ENCODE data around the gene PFKFB3. TPM values are rescaled to one million over a fixed set of nuclear protein-coding genes. Genes with fewer than 3 reads are reported as not detected.

Gene PFKFB3
- total RNA-seq, 4 donors from 2014 or later, result 56.4 to 77.4 (median 69.2) TPM

DNA sequence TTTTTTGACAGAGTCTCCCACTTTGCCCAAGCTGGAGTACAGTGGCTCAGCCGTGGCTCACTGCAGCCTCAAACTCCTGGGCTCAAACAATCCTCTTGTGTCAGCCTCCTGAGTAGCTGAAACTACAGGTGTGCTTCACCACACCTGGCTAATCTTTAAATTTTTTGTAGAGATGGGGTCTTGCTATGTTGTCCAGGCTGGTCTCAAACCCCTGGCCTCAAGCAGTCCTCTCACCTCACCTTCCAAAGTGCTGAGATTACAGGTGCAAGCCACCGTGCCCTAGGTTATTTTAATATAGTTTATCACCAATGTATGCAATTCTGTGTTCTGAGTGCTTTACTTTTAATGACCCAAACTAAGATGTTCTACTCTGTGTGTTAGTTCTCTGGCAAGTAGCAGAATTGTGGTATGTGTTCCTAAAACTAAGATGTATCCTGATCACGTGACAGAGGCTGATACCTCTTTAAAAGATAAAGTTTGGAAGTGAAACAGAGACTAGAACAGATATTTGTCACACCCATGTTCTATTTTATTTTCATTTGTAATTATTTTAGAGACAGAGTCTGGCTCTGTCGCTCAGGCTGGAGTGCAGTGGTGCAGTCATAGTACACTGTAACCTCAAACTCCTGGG is 22.1 kb upstream of the PFKFB3 start:
- WGBS, 2 donors, result 84 to 85% methylated on average over 4 of the region's 4 CpGs
- no peak for TF ChIP-seq POLR2A (IDR thresholded peaks at IDR 0.05)
- TF ChIP-seq, protein P1, sequence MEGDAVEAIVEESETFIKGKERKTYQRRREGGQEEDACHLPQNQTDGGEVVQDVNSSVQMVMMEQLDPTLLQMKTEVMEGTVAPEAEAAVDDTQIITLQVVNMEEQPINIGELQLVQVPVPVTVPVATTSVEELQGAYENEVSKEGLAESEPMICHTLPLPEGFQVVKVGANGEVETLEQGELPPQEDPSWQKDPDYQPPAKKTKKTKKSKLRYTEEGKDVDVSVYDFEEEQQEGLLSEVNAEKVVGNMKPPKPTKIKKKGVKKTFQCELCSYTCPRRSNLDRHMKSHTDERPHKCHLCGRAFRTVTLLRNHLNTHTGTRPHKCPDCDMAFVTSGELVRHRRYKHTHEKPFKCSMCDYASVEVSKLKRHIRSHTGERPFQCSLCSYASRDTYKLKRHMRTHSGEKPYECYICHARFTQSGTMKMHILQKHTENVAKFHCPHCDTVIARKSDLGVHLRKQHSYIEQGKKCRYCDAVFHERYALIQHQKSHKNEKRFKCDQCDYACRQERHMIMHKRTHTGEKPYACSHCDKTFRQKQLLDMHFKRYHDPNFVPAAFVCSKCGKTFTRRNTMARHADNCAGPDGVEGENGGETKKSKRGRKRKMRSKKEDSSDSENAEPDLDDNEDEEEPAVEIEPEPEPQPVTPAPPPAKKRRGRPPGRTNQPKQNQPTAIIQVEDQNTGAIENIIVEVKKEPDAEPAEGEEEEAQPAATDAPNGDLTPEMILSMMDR (IDR thresholded peaks at IDR 0.05), result no peak

DNA sequence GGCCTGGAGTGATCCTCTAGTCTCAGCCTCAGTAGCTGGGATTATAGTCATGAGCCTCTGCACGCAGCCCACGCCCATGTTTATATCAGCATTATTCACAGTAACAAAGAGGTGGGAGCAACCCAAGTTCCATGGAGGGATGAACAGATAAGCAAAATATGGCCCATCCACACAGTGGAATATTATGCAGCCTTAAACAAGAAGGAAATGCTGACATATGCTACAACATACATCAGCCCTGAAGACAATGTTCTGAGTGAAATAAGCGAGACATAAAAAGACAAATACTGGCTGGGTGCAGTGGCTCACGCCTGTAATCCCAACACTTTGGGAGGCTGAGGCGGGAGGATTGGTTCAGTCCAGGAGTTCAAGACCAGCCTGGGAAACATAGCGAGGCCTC is 21.5 kb upstream of the PFKFB3 start:
- H3K4me3 ChIP-seq (ENCODE audit: low read depth, poor library complexity, severe bottlenecking), result no peak overlapping the region
- intact Hi-C loops (cut with DNase I; ENCODE audit: low total_unique reads), result no loop called here
- no peak for DNase-seq (ENCODE audit: low spot score in 2 of 2)
- TF ChIP-seq POLR2A (IDR thresholded peaks at IDR 0.05), result no peak
- TF ChIP-seq, protein P1 (IDR thresholded peaks at IDR 0.05), result no peak
- 93 to 97% methylated on average over 6 of the region's 6 CpGs for WGBS, 2 donors

More for the DNA sequence above, 22.1 kb upstream of the PFKFB3 start:
- no peak overlapping the region for H3K4me3 ChIP-seq (ENCODE audit: low read depth, poor library complexity, severe bottlenecking)
- DNase-seq (ENCODE audit: low spot score in 2 of 2), result no peak
- intact Hi-C loops (cut with DNase I; ENCODE audit: low total_unique reads), result no loop called here

DNA sequence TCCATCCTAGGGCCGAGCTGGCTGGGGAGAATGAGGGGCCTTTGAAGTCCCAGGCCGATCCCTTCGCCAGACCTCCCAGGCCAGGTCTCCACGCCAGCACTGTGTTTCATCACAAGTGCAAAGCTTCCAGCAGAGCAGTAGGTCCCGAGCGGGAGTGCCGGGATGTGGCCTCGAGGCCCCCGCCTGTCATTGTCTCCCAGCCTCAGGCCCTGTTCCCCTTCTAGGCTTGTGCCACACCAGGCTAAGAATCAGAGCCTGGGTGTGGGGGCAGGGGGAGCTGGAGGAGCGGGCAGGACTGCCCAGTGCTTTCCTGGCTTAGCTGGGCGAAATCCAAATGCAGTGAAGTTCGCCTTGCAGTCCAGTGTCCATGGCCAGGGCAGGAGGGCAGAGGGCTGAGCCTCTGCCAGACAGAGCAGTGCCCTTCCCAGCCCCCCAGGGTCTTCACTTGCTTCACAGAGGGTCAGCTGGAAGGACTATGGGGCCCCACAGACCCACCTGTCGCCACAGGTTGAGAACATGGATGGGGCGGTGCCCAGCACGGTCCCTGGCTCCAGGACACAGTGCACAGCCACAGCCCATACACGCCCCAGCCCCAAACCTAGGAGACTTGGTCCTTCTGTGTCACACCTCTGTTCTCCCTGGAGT is 20.2 kb upstream of the PFKFB3 start:
- no peak overlapping the region for H3K4me3 ChIP-seq (ENCODE audit: low read depth, poor library complexity, severe bottlenecking)
- DNase-seq (ENCODE audit: low spot score in 2 of 2), result no peak
- intact Hi-C loops (cut with DNase I; ENCODE audit: low total_unique reads), result no loop called here
- no peak for TF ChIP-seq POLR2A (IDR thresholded peaks at IDR 0.05)
- TF ChIP-seq, protein P1 (IDR thresholded peaks at IDR 0.05), result no peak
- 59% methylated on average over 13 to 16 of the region's 16 CpGs for WGBS, 2 donors

DNA sequence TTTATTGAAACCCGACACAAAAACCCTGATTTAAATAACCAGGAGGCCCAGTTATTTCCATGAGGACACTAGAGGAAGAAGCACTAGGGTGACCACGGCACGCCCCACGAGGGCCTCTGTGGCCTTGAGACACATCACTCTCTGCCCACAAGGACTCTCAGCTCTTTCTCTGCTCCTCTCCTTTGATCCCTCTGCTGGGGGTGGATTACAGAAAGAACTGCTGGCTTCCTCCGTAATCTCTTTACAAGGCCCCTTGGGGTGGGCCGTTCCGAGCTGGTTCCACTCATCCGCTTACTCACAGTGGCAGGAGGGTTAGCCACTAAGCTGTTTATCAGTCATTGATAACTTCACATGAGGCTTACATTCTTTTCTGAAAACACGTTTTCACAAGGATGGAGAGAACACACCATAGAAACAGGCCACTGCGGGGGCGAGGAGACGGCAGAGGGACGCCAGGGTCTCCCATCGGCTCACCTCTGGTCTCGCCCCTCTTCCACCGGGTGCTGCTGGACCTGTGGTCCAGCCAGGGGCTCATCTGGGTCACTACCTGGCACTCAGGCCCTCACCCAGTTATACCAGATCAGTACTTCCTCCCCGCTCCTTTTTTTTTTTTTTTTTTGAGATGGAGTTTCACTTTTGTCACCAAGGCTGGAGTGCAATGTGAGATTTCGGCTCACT is 17.6 kb upstream of the PFKFB3 start:
- no peak for DNase-seq (ENCODE audit: low spot score in 2 of 2)
- H3K4me3 ChIP-seq (ENCODE audit: low read depth, poor library complexity, severe bottlenecking), result no peak overlapping the region
- WGBS, 2 donors, result 89 to 90% methylated on average over 18 of the region's 18 CpGs
- intact Hi-C loops (cut with DNase I; ENCODE audit: low total_unique reads), result no loop called here
- no peak for TF ChIP-seq POLR2A (IDR thresholded peaks at IDR 0.05)
- TF ChIP-seq, protein P1 (IDR thresholded peaks at IDR 0.05), result no peak

DNA sequence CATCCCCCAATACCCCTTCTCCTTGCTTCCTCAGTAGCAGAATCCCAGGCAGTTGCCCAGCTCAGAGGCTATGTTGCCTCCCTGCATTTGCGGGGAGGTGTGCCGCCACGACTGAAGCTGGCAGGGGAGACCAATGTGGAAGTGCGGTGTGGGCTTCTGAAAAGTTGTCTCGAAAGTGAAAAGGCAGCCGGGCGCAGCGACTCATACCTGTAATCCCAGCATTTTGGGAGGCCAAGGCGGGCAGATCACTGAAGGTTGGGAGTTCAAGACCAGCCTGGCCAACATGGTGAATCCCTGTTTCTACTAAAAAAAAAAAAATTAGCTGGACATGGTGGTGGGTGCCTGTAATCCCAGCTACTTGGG is 15.9 kb upstream of the PFKFB3 start:
- no peak overlapping the region for H3K4me3 ChIP-seq (ENCODE audit: low read depth, poor library complexity, severe bottlenecking)
- intact Hi-C loops (cut with DNase I; ENCODE audit: low total_unique reads), result no loop called here
- TF ChIP-seq, protein P1 (IDR thresholded peaks at IDR 0.05), result no peak
- TF ChIP-seq POLR2A (IDR thresholded peaks at IDR 0.05), result no peak
- 86 to 93% methylated on average over 9 of the region's 9 CpGs for WGBS, 2 donors
- DNase-seq (ENCODE audit: low spot score in 2 of 2), result no peak
